ENCODE data around the gene EYA3.

EYA3 gene

GRCh38 chr1:28058971-28059878, 29.2 kb downstream of the EYA3 start:
- Histone ChIP-seq H3K9me3 (ENCODE audit: control insufficient read depth, low read length) (no peaks in the 10 kb centered on the region), H3K4ac (ENCODE audit: low read depth in 1 of 2, low read length in 2 of 2) (no peak overlapping the region), H2AK5ac (ENCODE audit: low read length, severe bottlenecking) (no peak overlapping the region), H3K27me3 (ENCODE audit: control insufficient read depth in 1 of 2, insufficient read depth in 1 of 2, low read length in 2 of 2) (no peaks in the 10 kb centered on the region), H4K8ac (ENCODE audit: low read length) (no peak overlapping the region), H2BK12ac (ENCODE audit: low read length in 2 of 2) (no peak overlapping the region), H3K36me3 (ENCODE audit: control insufficient read depth in 1 of 2, insufficient read depth in 2 of 2, low read depth in 1 of 2, low read length in 2 of 2) (peaks cover 0 to 12% of the 10 kb centered on the region in 2 experiments), H2BK5ac (ENCODE audit: low read depth, low read length, poor library complexity, severe bottlenecking) (no peak overlapping the region), H2BK120ac (ENCODE audit: low read depth, low read length) (no peak overlapping the region), H3K79me1 (replicated peaks; ENCODE audit: low read length, poor library complexity, severe bottlenecking) (peaks cover 11% of the 10 kb centered on the region), H4K91ac (ENCODE audit: low read length) (no peak overlapping the region), H3K4me3 (ENCODE audit: insufficient read depth in 1 of 2, low read depth in 1 of 2, low read length in 2 of 2) (peak overlapping the region in 1 of 2 experiments; percentile 22), H2BK15ac (ENCODE audit: low read depth, poor library complexity, severe bottlenecking) (no peak overlapping the region), H2AFZ (ENCODE audit: low read depth, low read length) (no peak overlapping the region), H3K4me1 (ENCODE audit: control insufficient read depth, insufficient read depth, low read depth, low read length) (no peaks in the 10 kb centered on the region), H3K23ac (ENCODE audit: low read length in 2 of 2) (no peak overlapping the region), H3K18ac (ENCODE audit: low read depth in 1 of 2, low read length in 2 of 2) (no peak overlapping the region), H3K4me2 (ENCODE audit: low read length, poor library complexity, severe bottlenecking) (no peak overlapping the region), H3K9ac (ENCODE audit: low read length) (peak overlapping the region; percentile 58), H3K14ac (ENCODE audit: low read length in 2 of 2) (no peak overlapping the region), H3K27ac (ENCODE audit: low read length, poor library complexity, severe bottlenecking) (no peak overlapping the region)
- no peak for DNase-seq
- WGBS: 99% methylated on average over 8 of the region's 8 CpGs

- H2AFZ ChIP-seq (ENCODE audit: low read depth, low read length): no peak overlapping the region
- DNase-seq: no peak
- no peak overlapping the region for H2BK15ac ChIP-seq (ENCODE audit: low read depth, poor library complexity, severe bottlenecking)
- no peak overlapping the region for H3K18ac ChIP-seq (ENCODE audit: low read depth in 1 of 2, low read length in 2 of 2)
- no peak overlapping the region for H3K4me3 ChIP-seq (ENCODE audit: insufficient read depth in 1 of 2, low read depth in 1 of 2, low read length in 2 of 2)
- peaks cover 0 to 19% of the 10 kb centered on the region in 2 experiments for H3K36me3 ChIP-seq (ENCODE audit: control insufficient read depth in 1 of 2, insufficient read depth in 2 of 2, low read depth in 1 of 2, low read length in 2 of 2)
- H3K27ac ChIP-seq (ENCODE audit: low read length, poor library complexity, severe bottlenecking): no peak overlapping the region
- no peak overlapping the region for H2BK120ac ChIP-seq (ENCODE audit: low read depth, low read length)
- H3K4me1 ChIP-seq (ENCODE audit: control insufficient read depth, insufficient read depth, low read depth, low read length): no peaks in the 10 kb centered on the region
- H4K91ac ChIP-seq (ENCODE audit: low read length): no peak overlapping the region
- H4K8ac ChIP-seq (ENCODE audit: low read length): no peak overlapping the region
- H3K23ac ChIP-seq (ENCODE audit: low read length in 2 of 2): no peak overlapping the region
- peak overlapping the region; percentile 58 for H3K9ac ChIP-seq (ENCODE audit: low read length)
- no peak overlapping the region for H3K14ac ChIP-seq (ENCODE audit: low read length in 2 of 2)
- H3K4me2 ChIP-seq (ENCODE audit: low read length, poor library complexity, severe bottlenecking): no peak overlapping the region
- H3K27me3 ChIP-seq (ENCODE audit: control insufficient read depth in 1 of 2, insufficient read depth in 1 of 2, low read length in 2 of 2): no peaks in the 10 kb centered on the region
- no peaks in the 10 kb centered on the region for H3K9me3 ChIP-seq (ENCODE audit: control insufficient read depth, low read length)
- H2BK5ac ChIP-seq (ENCODE audit: low read depth, low read length, poor library complexity, severe bottlenecking): no peak overlapping the region
- 96% methylated on average over 2 of the region's 4 CpGs for WGBS
- no peak overlapping the region for H2AK5ac ChIP-seq (ENCODE audit: low read length, severe bottlenecking)
- peaks cover 8% of the 10 kb centered on the region for H3K79me1 ChIP-seq (replicated peaks; ENCODE audit: low read length, poor library complexity, severe bottlenecking)
- H2BK12ac ChIP-seq (ENCODE audit: low read length in 2 of 2): no peak overlapping the region
- H3K4ac ChIP-seq (ENCODE audit: low read depth in 1 of 2, low read length in 2 of 2): no peak overlapping the region
These were observed 30.2 kb downstream of the EYA3 start for GRCh38 chr1:28058168-28058567.

GRCh38 chr1:28056129-28056925, 32.1 kb downstream of the EYA3 start:
- Histone ChIP-seq H3K36me3 (ENCODE audit: control insufficient read depth in 1 of 2, insufficient read depth in 2 of 2, low read depth in 1 of 2, low read length in 2 of 2) (peaks cover 8 to 23% of the 10 kb centered on the region in 2 experiments), H2BK5ac (ENCODE audit: low read depth, low read length, poor library complexity, severe bottlenecking) (no peak overlapping the region), H4K91ac (ENCODE audit: low read length) (no peak overlapping the region), H3K27me3 (ENCODE audit: control insufficient read depth in 1 of 2, insufficient read depth in 1 of 2, low read length in 2 of 2) (no peaks in the 10 kb centered on the region), H2BK120ac (ENCODE audit: low read depth, low read length) (no peak overlapping the region), H2AFZ (ENCODE audit: low read depth, low read length) (no peak overlapping the region), H3K23ac (ENCODE audit: low read length in 2 of 2) (no peak overlapping the region), H3K14ac (ENCODE audit: low read length in 2 of 2) (no peak overlapping the region), H2AK5ac (ENCODE audit: low read length, severe bottlenecking) (no peak overlapping the region), H3K79me1 (replicated peaks; ENCODE audit: low read length, poor library complexity, severe bottlenecking) (peaks cover 14% of the 10 kb centered on the region), H3K4me3 (ENCODE audit: insufficient read depth in 1 of 2, low read depth in 1 of 2, low read length in 2 of 2) (no peak overlapping the region), H2BK15ac (ENCODE audit: low read depth, poor library complexity, severe bottlenecking) (no peak overlapping the region), H3K4ac (ENCODE audit: low read depth in 1 of 2, low read length in 2 of 2) (no peak overlapping the region), H3K4me2 (ENCODE audit: low read length, poor library complexity, severe bottlenecking) (no peak overlapping the region), H3K9me3 (ENCODE audit: control insufficient read depth, low read length) (no peaks in the 10 kb centered on the region), H3K4me1 (ENCODE audit: control insufficient read depth, insufficient read depth, low read depth, low read length) (no peaks in the 10 kb centered on the region), H2BK12ac (ENCODE audit: low read length in 2 of 2) (no peak overlapping the region), H3K9ac (ENCODE audit: low read length) (no peak overlapping the region), H3K27ac (ENCODE audit: low read length, poor library complexity, severe bottlenecking) (no peak overlapping the region), H3K18ac (ENCODE audit: low read depth in 1 of 2, low read length in 2 of 2) (no peak overlapping the region), H4K8ac (ENCODE audit: low read length) (no peak overlapping the region)
- WGBS: 93% methylated on average over 3 of the region's 4 CpGs
- no peak for DNase-seq

GRCh38 chr1:28050776-28051175, 37.6 kb downstream of the EYA3 start:
- H3K23ac ChIP-seq (ENCODE audit: low read length in 2 of 2): no peak overlapping the region
- no peak overlapping the region for H2BK15ac ChIP-seq (ENCODE audit: low read depth, poor library complexity, severe bottlenecking)
- H3K4me3 ChIP-seq (ENCODE audit: insufficient read depth in 1 of 2, low read depth in 1 of 2, low read length in 2 of 2): no peak overlapping the region
- no peak overlapping the region for H3K27ac ChIP-seq (ENCODE audit: low read length, poor library complexity, severe bottlenecking)
- no peak overlapping the region for H3K18ac ChIP-seq (ENCODE audit: low read depth in 1 of 2, low read length in 2 of 2)
- H2BK5ac ChIP-seq (ENCODE audit: low read depth, low read length, poor library complexity, severe bottlenecking): no peak overlapping the region
- no peak overlapping the region for H2BK12ac ChIP-seq (ENCODE audit: low read length in 2 of 2)
- no peak overlapping the region for H3K9ac ChIP-seq (ENCODE audit: low read length)
- no peak for DNase-seq
- H3K36me3 ChIP-seq (ENCODE audit: control insufficient read depth in 1 of 2, insufficient read depth in 2 of 2, low read depth in 1 of 2, low read length in 2 of 2): peaks cover 17 to 39% of the 10 kb centered on the region in 2 experiments
- no peaks in the 10 kb centered on the region for H3K9me3 ChIP-seq (ENCODE audit: control insufficient read depth, low read length)
- 78% methylated on average over 1 of the region's 1 CpG for WGBS
- H4K8ac ChIP-seq (ENCODE audit: low read length): no peak overlapping the region
- no peak overlapping the region for H2AK5ac ChIP-seq (ENCODE audit: low read length, severe bottlenecking)
- no peak overlapping the region for H3K4ac ChIP-seq (ENCODE audit: low read depth in 1 of 2, low read length in 2 of 2)
- no peak overlapping the region for H3K14ac ChIP-seq (ENCODE audit: low read length in 2 of 2)
- no peak overlapping the region for H4K91ac ChIP-seq (ENCODE audit: low read length)
- no peak overlapping the region for H3K4me2 ChIP-seq (ENCODE audit: low read length, poor library complexity, severe bottlenecking)
- H3K4me1 ChIP-seq (ENCODE audit: control insufficient read depth, insufficient read depth, low read depth, low read length): peaks cover 2% of the 10 kb centered on the region
- H3K27me3 ChIP-seq (ENCODE audit: control insufficient read depth in 1 of 2, insufficient read depth in 1 of 2, low read length in 2 of 2): no peaks in the 10 kb centered on the region
- no peak overlapping the region for H2AFZ ChIP-seq (ENCODE audit: low read depth, low read length)
- peaks cover 13% of the 10 kb centered on the region for H3K79me1 ChIP-seq (replicated peaks; ENCODE audit: low read length, poor library complexity, severe bottlenecking)
- H2BK120ac ChIP-seq (ENCODE audit: low read depth, low read length): no peak overlapping the region
